H9 (cell line): ENCODE data around the gene RIT2. TPM values are rescaled to one million over a fixed set of nuclear protein-coding genes. Genes with fewer than 3 reads are reported as not detected.

Experiments
- DNase-seq: peaks from one replicate; pipeline ENCODE4 v3.0.0-alpha.2; 2017
- H2AFZ ChIP-seq: one replicate; pipeline ENCODE4 v1.6.1; 2013; ENCODE audit warnings: mild to moderate bottlenecking, low read length, control low read depth, moderate library complexity
- H2AK5ac ChIP-seq: 2 replicates; pipeline ENCODE4 v1.6.1; 2013; ENCODE audit warnings: low read length, control low read depth, mixed read lengths; ENCODE audit not compliant: insufficient read length
- H2BK120ac ChIP-seq: one replicate; pipeline ENCODE4 v1.6.1; 2013; ENCODE audit warnings: low read depth, mild to moderate bottlenecking, low read length, control low read depth, inconsistent platforms; ENCODE audit not compliant: poor library complexity, severe bottlenecking
- H2BK12ac ChIP-seq: 2 replicates; pipeline ENCODE4 v1.6.1; 2013; ENCODE audit warnings: low read length, control low read depth, mixed read lengths, low read depth; ENCODE audit not compliant: insufficient read length
- H2BK15ac ChIP-seq: 2 replicates; pipeline ENCODE4 v1.6.1; 2013; ENCODE audit warnings: low read depth, low read length, control low read depth
- H2BK20ac ChIP-seq: one replicate; pipeline ENCODE4 v1.6.1; 2013; ENCODE audit warnings: low read depth, mild to moderate bottlenecking, low read length, control low read depth, inconsistent platforms; ENCODE audit not compliant: poor library complexity, severe bottlenecking
- H2BK5ac ChIP-seq: 2 replicates; pipeline ENCODE4 v1.6.1; 2013; ENCODE audit warnings: low read length, control low read depth, mixed read lengths; ENCODE audit not compliant: insufficient read length
- H3K14ac ChIP-seq: 2 replicates; pipeline ENCODE4 v1.6.1; 2013; ENCODE audit warnings: low read length, control low read depth; ENCODE audit not compliant: insufficient read depth
- H3K18ac ChIP-seq: 2 replicates; pipeline ENCODE4 v1.6.1; 2013; ENCODE audit warnings: low read depth, mild to moderate bottlenecking, mixed read lengths, low read length, control low read depth; ENCODE audit not compliant: insufficient read length
- H3K23ac ChIP-seq: 2 replicates; pipeline ENCODE4 v1.6.1; 2013; ENCODE audit warnings: low read length, control low read depth, mixed read lengths, low read depth; ENCODE audit not compliant: insufficient read length
- H3K23me2 ChIP-seq: 2 replicates; pipeline ENCODE4 v1.6.1; 2013; ENCODE audit warnings: low read depth, mild to moderate bottlenecking, mixed read lengths, low read length, control low read depth; ENCODE audit not compliant: insufficient read length, poor library complexity, severe bottlenecking
- H3K27ac ChIP-seq: 2 replicates; pipeline ENCODE4 v1.5.1; 2013; ENCODE audit warnings: low read length, control low read depth, mixed read lengths, low read depth; ENCODE audit not compliant: insufficient read length
- H3K27me3 ChIP-seq: 2 replicates; pipeline ENCODE4 v1.6.1; 2013; ENCODE audit warnings: low read length, control low read depth, inconsistent platforms; ENCODE audit not compliant: insufficient read depth
- H3K4ac ChIP-seq: 2 replicates; pipeline ENCODE4 v1.6.1; 2013; ENCODE audit warnings: low read depth, mild to moderate bottlenecking, control low read depth, inconsistent platforms, low read length, moderate library complexity
- H3K4me1 ChIP-seq: 2 replicates; pipeline ENCODE4 v1.6.1; 2013; ENCODE audit warnings: low read length, control low read depth, inconsistent platforms; ENCODE audit not compliant: insufficient read depth
- H3K4me2 ChIP-seq: 2 replicates; pipeline ENCODE4 v1.6.1; 2013; ENCODE audit warnings: low read length, control low read depth, mixed read lengths; ENCODE audit not compliant: insufficient read length, insufficient read depth
- H3K56ac ChIP-seq: 2 replicates; pipeline ENCODE4 v1.6.1; 2013; ENCODE audit warnings: low read depth, mild to moderate bottlenecking, mixed read lengths, low read length, control low read depth; ENCODE audit not compliant: insufficient read length
- H3K79me1 ChIP-seq: 2 replicates; pipeline ENCODE4 v1.6.1; 2013; ENCODE audit warnings: low read depth, mild to moderate bottlenecking, moderate library complexity, low read length, control low read depth, inconsistent platforms; ENCODE audit not compliant: insufficient read depth, poor library complexity, severe bottlenecking
- H3K79me2 ChIP-seq: 2 replicates; pipeline ENCODE4 v1.6.1; 2013; ENCODE audit warnings: low read length, control low read depth, inconsistent platforms; ENCODE audit not compliant: insufficient read depth
- H3K9ac ChIP-seq: 2 replicates; pipeline ENCODE4 v1.6.1; 2013; ENCODE audit warnings: low read length, control low read depth, mixed read lengths; ENCODE audit not compliant: insufficient read length; ENCODE audit errors: extremely low read depth
- H3K9me3 ChIP-seq: one replicate; pipeline ENCODE4 v1.6.1; 2013; ENCODE audit warnings: low read depth, low read length, inconsistent platforms; ENCODE audit not compliant: control insufficient read depth
- H3T11ph ChIP-seq: one replicate; pipeline ENCODE4 v1.6.1; 2013; ENCODE audit warnings: mild to moderate bottlenecking, low read length, control low read depth, inconsistent platforms
- H4K20me1 ChIP-seq: one replicate; pipeline ENCODE4 v1.6.1; 2013; ENCODE audit not compliant: control insufficient read depth, insufficient read length, insufficient read depth
- H4K5ac ChIP-seq: 2 replicates; pipeline ENCODE4 v1.6.1; 2013; ENCODE audit warnings: low read depth, mild to moderate bottlenecking, mixed read lengths, low read length, control low read depth; ENCODE audit not compliant: insufficient read length
- H4K8ac ChIP-seq: replicated peaks from 2 replicates; pipeline ENCODE4 v1.6.1; 2013; ENCODE audit warnings: low read length, control low read depth, mixed read lengths, low read depth; ENCODE audit not compliant: insufficient read length
- H4K91ac ChIP-seq: 2 replicates; pipeline ENCODE4 v1.6.1; 2013; ENCODE audit warnings: low read depth, mild to moderate bottlenecking, moderate library complexity, mixed read lengths, low read length, control low read depth; ENCODE audit not compliant: insufficient read length
- H3K27ac Mint-ChIP-seq, 3 experiments: 2 replicates in 2 of 3; 3 replicates in 1 of 3; pipeline ENCODE4 v1.8.0; 2020 to 2021; ENCODE audit warnings: mixed read lengths in 3 of 3, mild to moderate bottlenecking in 1 of 3, moderate library complexity in 1 of 3
- H3K27me3 Mint-ChIP-seq: 2 replicates; pipeline ENCODE4 v1.8.0; 2021; ENCODE audit warnings: low read depth, mild to moderate bottlenecking, moderate library complexity, mixed read lengths
- H3K36me3 Mint-ChIP-seq, 3 experiments: 2 replicates in 2 of 3; 3 replicates in 1 of 3; pipeline ENCODE4 v1.8.0; 2020 to 2021; ENCODE audit warnings: low read depth in 3 of 3, mixed read lengths in 3 of 3; ENCODE audit not compliant: insufficient read depth in 1 of 3
- H3K4me1 Mint-ChIP-seq, 2 experiments: 2 replicates each; pipeline ENCODE4 v1.8.0; 2020; ENCODE audit warnings: mixed read lengths in 2 of 2
- H3K4me3 Mint-ChIP-seq, 2 experiments: 2 replicates in 1 of 2; 3 replicates in 1 of 2; pipeline ENCODE4 v1.8.0; 2020 to 2021; ENCODE audit warnings: mild to moderate bottlenecking in 2 of 2, mixed read lengths in 2 of 2, moderate library complexity in 1 of 2
- H3K9me3 Mint-ChIP-seq, 2 experiments: 2 replicates in 1 of 2; 3 replicates in 1 of 2; pipeline ENCODE4 v1.8.0; 2020; ENCODE audit warnings: mild to moderate bottlenecking in 2 of 2, mixed read lengths in 2 of 2, moderate library complexity in 1 of 2
- CTCF ChIP-seq: fragments of 200-600 bp; sonication (generic); conservative IDR thresholded peaks from 3 replicates; pipeline ENCODE4 v1.8.0; 2021; ENCODE audit warnings: antibody characterized with exemption, mild to moderate bottlenecking
- WGBS: extraction: QIAGEN DNeasy Blood & Tissue Kit; methylation state at CpG from one replicate; pipeline ENCODE4 v1.1.7; 2013; ENCODE audit warnings: missing lambda C conversion rate, low lambda C conversion rate, mixed read lengths; ENCODE audit not compliant: insufficient read length; ENCODE audit errors: extremely low coverage; 5-methylcytosine and 5-hydroxymethylcytosine counted together
- total RNA-seq: library from RNA; stranded (reverse); gene quantifications from 2 replicates; pipeline ENCODE4 v1.2.1, GENCODE V29; 2021

The RIT2 gene
- total RNA-seq, 1 experiment from 2014 or later, result 1.2 TPM

- Histone ChIP-seq H2BK120ac (no peak overlapping the region), H4K8ac (no peak overlapping the region), H3K23me2 (no peaks in the 10 kb centered on the region), H3K27me3 (no peaks in the 10 kb centered on the region), H3K9me3 (no peaks in the 10 kb centered on the region), H3K79me2 (no peaks in the 10 kb centered on the region), H3K27ac (no peak overlapping the region), H2AK5ac (no peak overlapping the region), H4K20me1 (no peaks in the 10 kb centered on the region), H3K14ac (no peak overlapping the region), H3K4me1 (no peaks in the 10 kb centered on the region; the same call in 1 of the 2 replicates), H2BK12ac (no peak overlapping the region), H3K9ac (no peak overlapping the region), H2BK20ac (no peak overlapping the region), H4K91ac (no peak overlapping the region), H2BK15ac (no peak overlapping the region), H3K18ac (no peak overlapping the region), H3K79me1 (no peaks in the 10 kb centered on the region), H3K4ac (no peak overlapping the region), H2BK5ac (no peak overlapping the region), H4K5ac (no peak overlapping the region), H3K23ac (no peak overlapping the region), H3K56ac (no peak overlapping the region), H3K4me2 (no peak overlapping the region), H3T11ph (no peak overlapping the region), H2AFZ (no peak overlapping the region)
- TF ChIP-seq CTCF, result no peak
- no CpG with 5 or more reads among the region's 4 CpGs for WGBS
- Mint-ChIP-seq H3K4me3 (no peak overlapping the region), H3K27me3 (no peaks in the 10 kb centered on the region), H3K36me3 (no peaks in the 10 kb centered on the region), H3K27ac (peak overlapping the region in 1 of 3 experiments; percentile 27; a peak in 1 of 7 replicates), H3K9me3 (no peaks in the 10 kb centered on the region), H3K4me1 (peaks cover 11 to 17% of the 10 kb centered on the region in 2 experiments)
- DNase-seq, result no peak
Measured at GRCh38 chr18:42807887-42808286, 307.6 kb downstream of the RIT2 start.
